ENCODE data around the gene CCNB1IP1. TPM values are rescaled to one million over a fixed set of nuclear protein-coding genes. Genes with fewer than 3 reads are reported as not detected.

Gene CCNB1IP1
- total RNA-seq, 1 donor from 2014 or later, result 86.3 TPM

Small RNA genes within 50 kb of the gene (small RNA-seq; reads per million reads assigned to genes)
- gene SNORA79B (0.12 reads per million), gene SNORD126 (217 reads per million, percentile 97 among the genes with 10 or more reads in this experiment)

Other genes with a start within 250 kb of the CCNB1IP1 start
- not detected for gene OR4K17, start 222.5 kb downstream of the CCNB1IP1 start, total RNA-seq
- gene OR4N5, start 194.5 kb downstream of the CCNB1IP1 start, total RNA-seq, result not detected
- gene OR11G2, start 142.4 kb downstream of the CCNB1IP1 start, total RNA-seq, result not detected
- not detected for gene OR11H6, start 109.6 kb downstream of the CCNB1IP1 start, total RNA-seq
- gene OR11H7, start 104.3 kb downstream of the CCNB1IP1 start, total RNA-seq, result not detected
- gene OR11H4, start 94.0 kb downstream of the CCNB1IP1 start, total RNA-seq, result not detected
- 41.3 TPM for gene TTC5, start 27.3 kb downstream of the CCNB1IP1 start, total RNA-seq
- gene PARP2, start 10.4 kb upstream of the CCNB1IP1 start, total RNA-seq, result 17.2 TPM
- gene TEP1, start 80.2 kb upstream of the CCNB1IP1 start, total RNA-seq, result 8.4 TPM
- gene KLHL33, start 102.9 kb upstream of the CCNB1IP1 start, total RNA-seq, result 0.31 TPM
- 36.8 TPM for gene OSGEP, start 121.5 kb upstream of the CCNB1IP1 start, total RNA-seq
- gene APEX1, start 121.9 kb upstream of the CCNB1IP1 start, total RNA-seq, result 56.9 TPM
- gene PIP4P1, start 128.2 kb upstream of the CCNB1IP1 start, total RNA-seq, result 26.0 TPM
- gene PNP, start 136.1 kb upstream of the CCNB1IP1 start, total RNA-seq, result 3.1 TPM
- gene RNASE10, start 172.3 kb upstream of the CCNB1IP1 start, total RNA-seq, result not detected
- gene RNASE9, start 227.8 kb upstream of the CCNB1IP1 start, total RNA-seq, result not detected

Measured in occipital lobe (tissue), 2 donors.